ENCODE results near the gene DAGLA. TPM values are rescaled to one million over a fixed set of nuclear protein-coding genes. Genes with fewer than 3 reads are reported as not detected.

Gene DAGLA
- total RNA-seq, 4 donors from 2014 or later: 1.1 to 3.2 (median 1.8) TPM

DNA sequence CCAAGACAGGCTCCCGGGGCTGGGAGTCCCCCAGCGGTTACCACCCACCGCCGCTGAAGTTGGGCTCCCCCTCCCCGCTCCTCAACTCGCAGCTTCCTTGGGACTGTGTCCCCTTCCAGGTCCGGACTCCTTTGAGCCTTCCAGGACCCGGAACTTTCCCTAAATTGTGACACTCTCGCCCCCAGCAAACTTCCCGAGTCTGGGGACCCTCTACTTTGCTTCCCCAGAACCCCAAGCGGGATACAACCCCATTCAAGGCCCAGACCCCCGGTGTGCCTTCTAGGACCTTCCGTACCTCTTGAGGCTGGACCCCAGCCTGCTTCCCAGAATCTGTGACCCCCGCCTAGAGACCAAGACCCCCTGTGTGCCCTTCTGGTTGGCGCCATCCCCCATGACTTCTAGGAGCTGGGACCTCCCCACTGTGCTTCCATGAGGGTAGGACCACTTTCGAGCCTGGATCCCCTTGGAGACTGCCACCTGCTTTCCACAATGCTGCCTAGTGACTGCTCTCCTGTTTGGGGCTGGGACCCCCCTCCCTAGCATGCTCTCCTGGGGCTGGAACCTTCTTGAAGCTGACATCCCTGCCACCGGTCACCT lies 72.8 kb downstream of the DAGLA start:
- TF ChIP-seq, protein P1, sequence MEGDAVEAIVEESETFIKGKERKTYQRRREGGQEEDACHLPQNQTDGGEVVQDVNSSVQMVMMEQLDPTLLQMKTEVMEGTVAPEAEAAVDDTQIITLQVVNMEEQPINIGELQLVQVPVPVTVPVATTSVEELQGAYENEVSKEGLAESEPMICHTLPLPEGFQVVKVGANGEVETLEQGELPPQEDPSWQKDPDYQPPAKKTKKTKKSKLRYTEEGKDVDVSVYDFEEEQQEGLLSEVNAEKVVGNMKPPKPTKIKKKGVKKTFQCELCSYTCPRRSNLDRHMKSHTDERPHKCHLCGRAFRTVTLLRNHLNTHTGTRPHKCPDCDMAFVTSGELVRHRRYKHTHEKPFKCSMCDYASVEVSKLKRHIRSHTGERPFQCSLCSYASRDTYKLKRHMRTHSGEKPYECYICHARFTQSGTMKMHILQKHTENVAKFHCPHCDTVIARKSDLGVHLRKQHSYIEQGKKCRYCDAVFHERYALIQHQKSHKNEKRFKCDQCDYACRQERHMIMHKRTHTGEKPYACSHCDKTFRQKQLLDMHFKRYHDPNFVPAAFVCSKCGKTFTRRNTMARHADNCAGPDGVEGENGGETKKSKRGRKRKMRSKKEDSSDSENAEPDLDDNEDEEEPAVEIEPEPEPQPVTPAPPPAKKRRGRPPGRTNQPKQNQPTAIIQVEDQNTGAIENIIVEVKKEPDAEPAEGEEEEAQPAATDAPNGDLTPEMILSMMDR (IDR thresholded peaks at IDR 0.05; ENCODE audit: low read depth): no peak

DNA sequence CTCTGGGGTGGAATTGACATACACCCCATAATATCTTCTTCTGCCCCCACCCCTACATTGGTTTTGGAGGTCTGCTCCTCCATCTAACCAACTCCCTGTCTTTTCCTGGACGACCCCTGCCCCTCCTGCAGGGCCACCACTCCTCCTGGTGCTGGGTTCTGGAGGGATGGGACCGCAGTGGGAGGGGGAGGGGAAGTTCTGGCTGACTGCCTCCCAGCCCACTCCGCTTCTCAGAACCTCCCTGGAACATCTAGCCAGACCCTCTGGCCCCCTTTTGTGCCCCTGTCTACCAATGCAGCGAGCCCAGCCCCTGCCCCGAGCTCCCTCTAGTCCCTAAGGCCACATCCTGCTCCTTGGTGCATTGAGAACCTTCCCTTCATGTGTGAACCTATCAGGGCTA lies 73.5 kb downstream of the DAGLA start:
- TF ChIP-seq, protein P1 (IDR thresholded peaks at IDR 0.05; ENCODE audit: low read depth): no peak

DNA sequence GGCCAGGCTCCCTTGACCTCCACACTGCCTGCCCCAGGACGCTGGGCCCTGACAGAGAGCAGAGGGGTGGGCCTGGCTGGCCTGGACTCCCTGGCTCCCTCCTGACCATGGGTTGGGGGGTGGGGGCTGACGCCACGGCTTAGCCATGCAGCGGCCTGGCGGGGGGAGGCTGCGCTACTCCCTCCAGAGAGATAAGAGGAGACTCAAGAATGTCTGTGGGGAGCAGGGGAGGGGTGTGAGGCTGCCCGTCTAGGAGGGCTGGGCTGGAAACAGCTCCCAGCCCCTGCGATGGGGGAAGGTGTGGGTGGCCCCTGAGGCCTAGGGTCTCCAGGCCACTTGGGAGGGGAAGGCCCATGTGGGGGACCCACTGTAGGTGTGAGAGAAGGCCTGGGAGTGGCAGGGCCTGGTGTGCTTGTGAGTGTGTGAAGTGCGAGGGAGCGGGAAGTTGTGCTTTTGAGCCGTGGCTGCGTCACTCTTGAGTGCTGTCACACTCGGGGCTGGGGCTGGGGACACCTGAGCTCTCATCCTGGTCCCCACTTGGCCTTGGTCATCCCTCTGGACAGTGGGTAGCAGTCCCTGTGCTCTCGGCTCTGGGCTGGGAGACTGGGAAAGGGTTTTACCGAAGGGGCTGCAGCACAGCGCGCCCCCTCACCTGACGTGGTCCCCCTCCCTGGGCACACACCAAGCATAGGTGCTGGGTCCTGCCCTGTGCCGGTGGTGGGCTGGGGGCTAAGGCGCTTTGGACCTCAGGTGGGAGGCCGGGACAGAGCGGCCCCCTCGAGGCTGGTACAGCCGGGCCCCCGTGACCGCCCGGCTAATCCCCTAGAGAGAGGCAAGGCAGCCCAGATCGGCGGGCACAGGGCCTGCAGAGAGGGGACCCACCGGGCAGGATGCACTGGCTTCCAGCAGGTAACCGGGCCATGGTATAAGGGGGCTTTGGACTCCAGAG lies 74.6 kb downstream of the DAGLA start:
- TF ChIP-seq, protein P1 (IDR thresholded peaks at IDR 0.05; ENCODE audit: low read depth): no peak

DNA sequence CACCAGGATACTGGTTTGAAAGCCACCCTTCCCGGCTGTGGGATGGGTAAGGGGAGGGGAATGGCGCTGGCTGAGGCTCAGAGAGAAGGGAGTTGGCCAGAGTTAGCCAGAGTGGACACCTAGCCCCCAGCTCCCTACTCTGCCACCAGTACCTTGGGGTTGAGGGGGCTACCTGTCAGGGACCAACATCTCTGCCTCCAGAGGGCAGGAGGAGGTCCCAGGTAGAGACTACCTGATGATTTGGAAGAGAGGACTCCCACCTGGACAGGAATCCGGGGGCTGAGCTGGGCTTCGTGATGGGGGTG lies 75.9 kb downstream of the DAGLA start:
- TF ChIP-seq, protein P1 (IDR thresholded peaks at IDR 0.05; ENCODE audit: low read depth): no peak

DNA sequence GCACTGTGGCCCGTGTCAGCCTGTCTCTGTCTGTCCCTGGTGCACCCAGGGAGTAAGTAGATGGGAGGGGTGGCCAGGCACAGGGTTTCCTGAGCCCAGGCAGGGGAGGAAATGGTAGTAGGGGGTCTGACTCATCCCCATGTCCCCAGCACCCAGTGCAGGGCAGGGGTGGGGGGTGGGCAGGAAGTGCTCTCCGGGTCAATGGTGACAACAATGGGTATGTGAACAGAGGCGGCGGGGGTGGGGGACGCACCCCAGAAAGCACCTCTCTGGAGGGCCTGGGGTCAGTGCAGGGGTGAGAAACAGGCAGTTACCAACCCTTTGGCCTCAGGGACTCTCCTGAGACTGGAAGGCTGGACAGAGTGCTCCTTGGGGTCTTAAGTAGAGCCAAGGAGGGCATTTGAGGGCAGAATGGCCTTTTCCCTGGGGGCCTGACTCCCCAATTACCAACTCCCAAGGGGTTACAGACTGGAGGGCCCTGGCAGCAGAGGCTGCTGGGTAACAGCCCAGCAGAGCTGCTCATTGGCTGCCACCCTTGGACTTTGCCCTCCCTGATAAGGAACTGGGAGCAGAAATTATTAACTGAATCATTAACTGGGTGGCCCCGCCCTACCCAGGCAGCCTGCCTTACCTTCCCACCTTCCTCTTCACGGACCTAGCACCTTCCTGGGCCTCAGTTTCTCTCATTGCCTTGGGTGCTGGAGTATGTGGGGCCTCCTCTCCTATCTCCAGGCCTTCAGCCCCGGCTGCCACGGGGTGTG lies 76.4 kb downstream of the DAGLA start:
- TF ChIP-seq, protein P1 (IDR thresholded peaks at IDR 0.05; ENCODE audit: low read depth): no peak

DNA sequence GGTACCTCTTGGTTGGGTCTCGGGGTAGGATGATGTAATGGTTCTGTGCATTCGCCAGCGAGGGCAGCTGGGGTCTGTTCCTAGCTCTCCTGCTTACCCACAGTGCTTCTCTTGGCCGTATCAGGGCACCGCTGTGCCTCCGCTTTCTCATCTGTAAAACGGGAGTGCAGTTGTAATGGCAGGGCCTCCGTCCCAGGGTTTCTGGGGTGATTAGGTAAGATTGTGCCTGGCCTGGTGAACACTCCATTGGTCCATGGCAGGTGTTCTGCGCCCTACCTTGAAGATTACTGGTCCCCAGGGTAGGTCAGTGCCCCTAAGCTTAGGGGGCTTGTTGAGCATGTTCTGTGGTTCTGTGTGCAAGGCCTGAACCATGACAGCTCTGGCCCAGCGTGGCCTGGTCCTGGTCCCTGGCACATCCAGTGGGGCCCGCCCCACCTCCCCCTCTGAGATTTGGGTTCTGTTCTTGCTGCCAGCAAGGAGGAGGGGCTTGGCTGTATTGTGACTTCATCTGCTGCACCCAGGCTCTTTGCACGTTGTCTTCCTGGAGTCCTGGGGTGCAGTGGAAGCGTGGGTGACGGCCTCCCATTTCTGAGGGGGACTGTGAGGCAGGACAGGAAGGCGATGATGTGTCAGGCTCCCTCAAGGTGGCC lies 77.1 kb downstream of the DAGLA start:
- TF ChIP-seq, protein P1 (IDR thresholded peaks at IDR 0.05; ENCODE audit: low read depth): no peak

Measured in subcutaneous adipose tissue (tissue), 4 donors.